Smooth muscle cell (in vitro differentiated cells): ENCODE data around the gene FFAR2. TPM values are rescaled to one million over a fixed set of nuclear protein-coding genes. Genes with fewer than 3 reads are reported as not detected.

Experiments
- DNase-seq: peaks from one replicate; lab custom pipeline; 2025; ENCODE audit not compliant: unreplicated experiment; lab: John Stamatoyannopoulos, UW
- H2AFZ ChIP-seq: fragments of 200-600 bp; sonication (generic); 2 replicates; pipeline ENCODE4 v1.6.0; 2016; ENCODE audit warnings: antibody characterized with exemption, low read depth, mild to moderate bottlenecking
- H3F3A ChIP-seq: fragments of 200-600 bp; sonication (generic); 2 replicates; pipeline ENCODE4 v1.6.0; 2017; ENCODE audit warnings: antibody characterized with exemption, low read depth
- H3K27ac ChIP-seq: fragments of 200-600 bp; sonication (generic); 2 replicates; pipeline ENCODE4 v1.5.1; 2016; ENCODE audit warnings: low read depth, mild to moderate bottlenecking
- H3K27me3 ChIP-seq: fragments of 200-600 bp; sonication (generic); 2 replicates; pipeline ENCODE4 v1.6.1; 2016; ENCODE audit warnings: low read depth, mild to moderate bottlenecking
- H3K36me3 ChIP-seq: fragments of 200-600 bp; sonication (generic); 2 replicates; pipeline ENCODE4 v1.5.1; 2016; ENCODE audit warnings: low read depth
- H3K4me1 ChIP-seq: fragments of 200-600 bp; sonication (generic); 2 replicates; pipeline ENCODE4 v1.5.1; 2016; ENCODE audit warnings: low read depth
- H3K4me2 ChIP-seq: fragments of 200-600 bp; sonication (generic); 2 replicates; pipeline ENCODE4 v1.6.0; 2016; ENCODE audit warnings: mild to moderate bottlenecking
- H3K4me3 ChIP-seq: fragments of 200-600 bp; sonication (generic); 2 replicates; pipeline ENCODE4 v1.5.1; 2016; ENCODE audit warnings: mild to moderate bottlenecking
- H3K79me2 ChIP-seq: fragments of 200-600 bp; sonication (generic); 2 replicates; pipeline ENCODE4 v1.6.0; 2016; ENCODE audit warnings: low read depth, mild to moderate bottlenecking
- H3K9ac ChIP-seq: fragments of 200-600 bp; sonication (generic); 2 replicates; pipeline ENCODE4 v1.6.0; 2016; ENCODE audit warnings: low read depth
- H3K9me3 ChIP-seq: fragments of 200-600 bp; sonication (generic); replicated peaks from 2 replicates; pipeline ENCODE4 v1.5.1; 2016; ENCODE audit warnings: low read depth
- H4K20me1 ChIP-seq: fragments of 200-600 bp; sonication (generic); 2 replicates; pipeline ENCODE4 v1.6.0; 2016; ENCODE audit warnings: low read depth
- WGBS: methylation state at CpG from one replicate; pipeline ENCODE4 v1.1.7; 2016; ENCODE audit warnings: low lambda C conversion rate; 5-methylcytosine and 5-hydroxymethylcytosine counted together
- polyA plus RNA-seq: library from polyadenylated mRNA; unstranded; fragments of >200 nt; fragmentation: Nextera tagmentation; extraction: Ambion mirVana; gene quantifications from 2 replicates; pipeline ENCODE4 v1.2.1, GENCODE V29; 2016
- total RNA-seq: library from RNA; depleted of rRNA; stranded (reverse); fragments of >200 nt; gene quantifications from 2 replicates; pipeline ENCODE4 v1.2.3, GENCODE V29; 2014
- TF ChIP-seq, protein P1 (sequence below): fragments of 200-600 bp; sonication (generic); IDR thresholded peaks from 2 replicates; pipeline ENCODE4 v1.5.1; 2017; ENCODE audit warnings: borderline replicate concordance, mild to moderate bottlenecking, antibody characterized with exemption; ENCODE audit not compliant: insufficient read depth, poor library complexity, severe bottlenecking

Gene FFAR2
- total and polyA plus RNA-seq, 2 experiments from 2014 or later: not detected

DNA sequence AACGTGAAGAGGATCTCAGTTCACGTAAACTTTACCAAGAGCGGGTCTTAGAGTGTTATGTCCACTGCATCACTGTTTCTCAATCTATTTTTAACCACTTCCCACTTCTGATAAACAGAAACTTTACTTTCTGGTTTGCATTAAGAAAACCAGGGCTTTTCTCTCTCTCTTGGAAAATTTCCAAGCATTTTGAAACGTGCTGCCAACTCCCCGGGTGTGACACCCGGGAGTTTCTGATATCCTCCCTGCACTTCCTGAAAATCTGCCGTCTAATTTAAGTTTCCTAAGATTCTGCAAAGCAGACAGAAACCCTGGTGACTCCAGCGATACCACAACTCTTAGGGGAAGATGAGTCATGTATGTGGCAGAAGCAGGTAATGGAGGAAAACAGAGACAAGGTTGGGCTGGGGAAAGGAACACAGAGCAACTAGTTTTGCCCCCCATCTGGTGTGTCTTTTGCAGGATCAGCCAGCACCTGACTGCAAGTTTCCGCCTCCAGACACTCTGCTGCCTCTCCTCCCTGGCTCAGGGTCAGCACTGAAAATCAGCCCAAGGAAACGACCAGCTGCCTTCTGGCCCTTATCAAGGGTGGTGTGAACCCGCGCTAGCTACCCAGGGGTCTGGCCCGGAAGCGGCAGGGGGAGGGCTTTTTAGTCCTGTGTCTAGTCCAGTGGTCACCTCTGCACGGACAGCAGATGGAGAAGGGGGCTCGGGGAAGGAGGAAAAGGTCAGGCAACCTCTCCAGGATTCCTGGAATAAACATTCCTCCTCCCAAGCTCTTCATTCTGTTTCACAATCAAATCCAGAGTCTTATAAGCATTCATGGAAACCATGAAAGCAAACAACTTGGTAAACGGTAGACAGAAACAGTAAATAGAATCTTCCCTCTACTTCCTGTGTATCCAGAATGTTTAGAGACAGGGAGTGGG lies 11.3 kb upstream of the FFAR2 start:
- 34% methylated on average over 17 of the region's 17 CpGs for WGBS
- no peaks in the 10 kb centered on the region for H3K79me2 ChIP-seq
- H3K36me3 ChIP-seq: no peaks in the 10 kb centered on the region
- H3K9me3 ChIP-seq: no peaks in the 10 kb centered on the region
- no peak overlapping the region for H3K4me3 ChIP-seq
- peak overlapping the region; percentile 65 for H3K4me2 ChIP-seq
- H3K9ac ChIP-seq: no peak overlapping the region
- H3K4me1 ChIP-seq: peaks cover 7% of the 10 kb centered on the region
- peaks cover 6% of the 10 kb centered on the region for H3F3A ChIP-seq
- peak overlapping the region; percentile 19 for H2AFZ ChIP-seq
- no peak for DNase-seq
- H3K27ac ChIP-seq: peak overlapping the region; percentile 70
- no peaks in the 10 kb centered on the region for H4K20me1 ChIP-seq
- no peaks in the 10 kb centered on the region for H3K27me3 ChIP-seq
- TF ChIP-seq, protein P1, sequence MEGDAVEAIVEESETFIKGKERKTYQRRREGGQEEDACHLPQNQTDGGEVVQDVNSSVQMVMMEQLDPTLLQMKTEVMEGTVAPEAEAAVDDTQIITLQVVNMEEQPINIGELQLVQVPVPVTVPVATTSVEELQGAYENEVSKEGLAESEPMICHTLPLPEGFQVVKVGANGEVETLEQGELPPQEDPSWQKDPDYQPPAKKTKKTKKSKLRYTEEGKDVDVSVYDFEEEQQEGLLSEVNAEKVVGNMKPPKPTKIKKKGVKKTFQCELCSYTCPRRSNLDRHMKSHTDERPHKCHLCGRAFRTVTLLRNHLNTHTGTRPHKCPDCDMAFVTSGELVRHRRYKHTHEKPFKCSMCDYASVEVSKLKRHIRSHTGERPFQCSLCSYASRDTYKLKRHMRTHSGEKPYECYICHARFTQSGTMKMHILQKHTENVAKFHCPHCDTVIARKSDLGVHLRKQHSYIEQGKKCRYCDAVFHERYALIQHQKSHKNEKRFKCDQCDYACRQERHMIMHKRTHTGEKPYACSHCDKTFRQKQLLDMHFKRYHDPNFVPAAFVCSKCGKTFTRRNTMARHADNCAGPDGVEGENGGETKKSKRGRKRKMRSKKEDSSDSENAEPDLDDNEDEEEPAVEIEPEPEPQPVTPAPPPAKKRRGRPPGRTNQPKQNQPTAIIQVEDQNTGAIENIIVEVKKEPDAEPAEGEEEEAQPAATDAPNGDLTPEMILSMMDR: no peak

GRCh38 chr19:35437406-35437951 lies 10.6 kb upstream of the FFAR2 start:
- H3K9me3 ChIP-seq: no peaks in the 10 kb centered on the region
- H3K36me3 ChIP-seq: no peaks in the 10 kb centered on the region
- H4K20me1 ChIP-seq: no peaks in the 10 kb centered on the region
- H3K4me1 ChIP-seq: peaks cover 7% of the 10 kb centered on the region
- TF ChIP-seq, protein P1: no peak
- peak overlapping the region; percentile 70 for H3K27ac ChIP-seq
- no peak for DNase-seq
- H3K4me2 ChIP-seq: peak overlapping the region; percentile 65
- peaks cover 6% of the 10 kb centered on the region for H3F3A ChIP-seq
- H3K27me3 ChIP-seq: no peaks in the 10 kb centered on the region
- H3K79me2 ChIP-seq: no peaks in the 10 kb centered on the region
- peak overlapping the region; percentile 19 for H2AFZ ChIP-seq
- 87% methylated on average over 15 of the region's 15 CpGs for WGBS
- no peak overlapping the region for H3K4me3 ChIP-seq
- no peak overlapping the region for H3K9ac ChIP-seq

GRCh38 chr19:35438096-35438495 lies 10.0 kb upstream of the FFAR2 start:
- Histone ChIP-seq H3K4me3 (no peak overlapping the region), H3K9me3 (no peaks in the 10 kb centered on the region), H3K27ac (no peak overlapping the region), H3F3A (peaks cover 6% of the 10 kb centered on the region), H2AFZ (no peak overlapping the region), H3K27me3 (no peaks in the 10 kb centered on the region), H3K4me1 (peaks cover 7% of the 10 kb centered on the region), H4K20me1 (no peaks in the 10 kb centered on the region), H3K79me2 (no peaks in the 10 kb centered on the region), H3K4me2 (no peak overlapping the region), H3K9ac (no peak overlapping the region), H3K36me3 (no peaks in the 10 kb centered on the region)
- 83% methylated on average over 5 of the region's 5 CpGs for WGBS
- DNase-seq: no peak
- TF ChIP-seq, protein P1: no peak

GRCh38 chr19:35438527-35438926 lies 9.5 kb upstream of the FFAR2 start:
- WGBS: 74% methylated on average over 5 of the region's 5 CpGs

More at GRCh38 chr19:35438527-35438926, 9.5 kb upstream of the FFAR2 start:
- no peak overlapping the region for H3K9ac ChIP-seq
- no peaks in the 10 kb centered on the region for H3K9me3 ChIP-seq
- H2AFZ ChIP-seq: no peak overlapping the region
- peaks cover 6% of the 10 kb centered on the region for H3F3A ChIP-seq
- H3K4me2 ChIP-seq: no peak overlapping the region
- no peaks in the 10 kb centered on the region for H3K27me3 ChIP-seq
- no peak overlapping the region for H3K4me3 ChIP-seq
- no peaks in the 10 kb centered on the region for H4K20me1 ChIP-seq
- TF ChIP-seq, protein P1: no peak
- H3K79me2 ChIP-seq: no peaks in the 10 kb centered on the region
- no peak overlapping the region for H3K27ac ChIP-seq
- no peaks in the 10 kb centered on the region for H3K36me3 ChIP-seq
- peaks cover 7% of the 10 kb centered on the region for H3K4me1 ChIP-seq
- no peak for DNase-seq
